HUDEP-2 (cell line): ENCODE results near the gene PPIL1.

Source experiments
- DNase-seq, 76 experiments: peaks; one replicate each; lab custom pipeline; 2025; ENCODE audit not compliant: unreplicated experiment in 76 of 76; lab: John Stamatoyannopoulos, UW

PPIL1 gene

GRCh38 chr6:36858407-36858981, 16.1 kb downstream of the PPIL1 start:
- DNase-seq = no peak

- DNase-seq = no peak
Measured at GRCh38 chr6:36857325-36857724, 17.3 kb downstream of the PPIL1 start.

GRCh38 chr6:36856277-36856676, 18.3 kb downstream of the PPIL1 start:
- DNase-seq = no peak

- DNase-seq = no peak
Measured at GRCh38 chr6:36855750-36856149, 18.9 kb downstream of the PPIL1 start.

GRCh38 chr6:36853325-36853724, 21.3 kb downstream of the PPIL1 start:
- no peak for DNase-seq

GRCh38 chr6:36852481-36853147, 22.0 kb downstream of the PPIL1 start:
- peak in 3 of 76 experiments; percentile 26 to 35 (median 32) for DNase-seq

GRCh38 chr6:36851626-36852025, 23.0 kb downstream of the PPIL1 start:
- DNase-seq = no peak

- peak in 51 of 76 experiments; percentile 22 to 80 (median 62) for DNase-seq
Measured at GRCh38 chr6:36851149-36851614, 23.4 kb downstream of the PPIL1 start.

GRCh38 chr6:36850021-36850420, 24.6 kb downstream of the PPIL1 start:
- DNase-seq = no peak

- peak in 75 of 76 experiments; percentile 47 to 98 (median 95) for DNase-seq
Measured at GRCh38 chr6:36848658-36849441, 25.8 kb downstream of the PPIL1 start.

GRCh38 chr6:36847991-36848390, 26.6 kb downstream of the PPIL1 start:
- DNase-seq = no peak

- DNase-seq = no peak
Measured at GRCh38 chr6:36847152-36847551, 27.5 kb downstream of the PPIL1 start.

- no peak for DNase-seq
Measured at GRCh38 chr6:36845233-36845632, 29.4 kb downstream of the PPIL1 start.

- peak in 1 of 76 experiments; percentile 37 for DNase-seq
Measured at GRCh38 chr6:36844232-36845170, 30.1 kb downstream of the PPIL1 start.

- no peak for DNase-seq
Measured at GRCh38 chr6:36843170-36843569, 31.4 kb downstream of the PPIL1 start.

- no peak for DNase-seq
Measured at GRCh38 chr6:36841756-36842155, 32.8 kb downstream of the PPIL1 start.

- peak in 50 of 76 experiments; percentile 13 to 68 (median 42) for DNase-seq
Measured at GRCh38 chr6:36840432-36841403, 33.9 kb downstream of the PPIL1 start.

- peak in 14 of 76 experiments; percentile 19 to 34 (median 28) for DNase-seq
Measured at GRCh38 chr6:36839749-36840431, 34.7 kb downstream of the PPIL1 start.
